Occipital lobe (tissue), 2 donors: ENCODE measurements around the gene FPR3. TPM values are rescaled to one million over a fixed set of nuclear protein-coding genes. Genes with fewer than 3 reads are reported as not detected.
"Not testable (repeated sequence)": the region's sequence is repeated elsewhere in the genome, so short reads cannot be mapped to it uniquely, and the experiment has no call there.

Experiments
- DNase-seq: peaks from one replicate; lab custom pipeline; 2025; lab: John Stamatoyannopoulos, UW
- total RNA-seq: library from RNA; depleted of rRNA; stranded (reverse); fragments of >200 nt; gene quantifications from one replicate; pipeline ENCODE4 v1.2.3, GENCODE V29; 2014

FPR3 gene, protein sequence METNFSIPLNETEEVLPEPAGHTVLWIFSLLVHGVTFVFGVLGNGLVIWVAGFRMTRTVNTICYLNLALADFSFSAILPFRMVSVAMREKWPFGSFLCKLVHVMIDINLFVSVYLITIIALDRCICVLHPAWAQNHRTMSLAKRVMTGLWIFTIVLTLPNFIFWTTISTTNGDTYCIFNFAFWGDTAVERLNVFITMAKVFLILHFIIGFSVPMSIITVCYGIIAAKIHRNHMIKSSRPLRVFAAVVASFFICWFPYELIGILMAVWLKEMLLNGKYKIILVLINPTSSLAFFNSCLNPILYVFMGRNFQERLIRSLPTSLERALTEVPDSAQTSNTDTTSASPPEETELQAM
- 0.31 TPM for total RNA-seq

DNA sequence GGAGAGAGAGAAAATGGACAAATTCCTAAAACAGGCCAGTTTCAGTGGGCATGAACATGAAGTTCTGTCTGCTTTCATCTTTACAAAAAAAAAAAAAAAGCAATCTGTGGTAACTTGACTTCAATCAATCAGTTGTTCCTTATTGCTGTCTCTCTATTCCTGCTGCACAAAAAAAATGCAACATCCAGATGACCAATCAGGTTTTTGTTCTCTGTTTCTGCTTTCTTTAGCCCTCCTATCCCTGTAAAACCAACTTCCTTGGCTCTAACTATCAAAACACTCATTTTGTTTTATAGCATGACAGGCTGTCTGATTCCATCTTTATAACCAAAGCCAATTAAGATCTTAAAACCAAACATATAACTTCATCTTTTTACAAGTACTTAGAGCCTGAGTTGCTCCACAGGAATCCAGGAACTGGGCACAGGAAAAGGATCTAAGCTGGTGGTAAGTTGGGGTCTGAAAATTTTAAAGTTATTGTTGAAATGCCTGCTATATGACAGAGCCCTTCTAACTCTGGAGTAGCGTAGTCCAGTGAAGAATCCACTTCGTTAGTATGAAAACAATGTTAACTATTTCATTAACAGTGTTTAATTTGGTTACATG, at the start of gene FPR3:
FPR3 (plus strand) TSS at position 273 of the 606 bp plus-strand sequence. CDS start 28,592 bp downstream, outside the sequence.
- no peak for DNase-seq

DNA sequence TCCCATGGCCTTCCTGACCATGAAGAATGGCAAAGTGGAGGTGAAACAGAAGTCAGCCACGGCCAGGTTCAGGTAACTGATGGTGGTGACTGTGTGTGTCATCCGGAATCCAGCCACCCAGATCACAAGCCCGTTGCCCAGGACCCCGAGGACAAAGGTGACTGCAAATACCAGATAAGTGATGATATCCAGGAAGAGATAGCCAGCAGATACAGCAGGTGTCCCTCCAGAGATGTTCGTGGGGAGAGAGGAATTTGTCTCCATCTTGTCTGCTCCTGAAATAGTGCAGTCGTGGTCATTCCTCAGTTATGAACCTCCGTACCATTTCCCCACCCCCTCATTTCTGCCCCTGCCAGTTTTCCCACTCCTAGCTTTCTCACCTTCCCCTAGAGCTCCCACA, 48.2 kb upstream of the FPR3 start:
- no peak for DNase-seq

DNA sequence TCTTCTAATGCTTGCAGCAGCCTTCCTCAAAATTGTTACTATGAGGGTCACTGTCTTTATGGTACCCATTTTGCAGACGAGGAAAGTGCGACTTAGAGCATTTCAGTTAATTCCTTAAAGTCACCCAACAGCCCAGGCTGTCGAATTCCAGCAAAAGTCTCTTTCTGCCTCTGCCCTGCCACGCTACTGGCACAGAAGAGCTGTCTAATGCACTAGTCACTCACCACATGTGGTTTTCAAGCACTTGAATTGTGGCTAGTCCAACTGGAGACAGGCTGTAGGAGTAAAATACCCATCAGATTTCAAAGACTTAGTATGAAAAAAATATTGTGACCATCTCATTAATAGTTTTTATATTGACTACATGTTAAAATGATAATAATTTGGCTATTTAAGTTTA, 45.0 kb upstream of the FPR3 start:
- DNase-seq, result no peak

DNA sequence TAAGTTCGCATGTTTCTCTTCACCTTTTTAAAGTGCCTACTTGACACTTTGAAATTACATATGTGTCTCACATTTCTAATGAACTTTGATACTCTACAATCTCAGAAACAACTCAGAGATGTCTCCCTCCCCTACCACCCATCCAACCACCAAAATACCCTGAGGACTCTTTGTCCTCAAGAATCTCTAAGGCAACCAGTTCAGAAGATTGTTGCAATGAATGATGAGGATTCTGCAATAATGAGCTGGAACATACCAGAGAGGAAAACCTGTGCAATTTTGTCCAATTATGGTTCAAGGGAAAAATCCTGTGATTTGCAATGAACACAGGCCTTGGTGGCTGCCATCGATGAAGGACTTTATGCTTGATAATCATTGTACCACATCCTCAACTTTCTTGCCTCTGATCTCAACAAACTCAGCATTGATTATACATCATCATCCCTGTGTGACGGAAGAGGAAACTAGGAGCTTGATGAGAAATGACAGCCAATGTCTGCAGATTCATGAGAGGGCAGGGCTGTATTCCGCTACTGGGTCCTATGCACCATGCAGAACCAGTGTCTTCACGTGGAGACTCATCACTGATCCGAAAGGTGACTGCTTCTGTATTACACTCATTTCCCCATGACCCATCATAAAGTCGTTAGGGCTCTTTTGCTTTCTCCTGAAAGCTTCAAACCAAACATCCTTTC, 44.4 kb upstream of the FPR3 start:
- no peak for DNase-seq

DNA sequence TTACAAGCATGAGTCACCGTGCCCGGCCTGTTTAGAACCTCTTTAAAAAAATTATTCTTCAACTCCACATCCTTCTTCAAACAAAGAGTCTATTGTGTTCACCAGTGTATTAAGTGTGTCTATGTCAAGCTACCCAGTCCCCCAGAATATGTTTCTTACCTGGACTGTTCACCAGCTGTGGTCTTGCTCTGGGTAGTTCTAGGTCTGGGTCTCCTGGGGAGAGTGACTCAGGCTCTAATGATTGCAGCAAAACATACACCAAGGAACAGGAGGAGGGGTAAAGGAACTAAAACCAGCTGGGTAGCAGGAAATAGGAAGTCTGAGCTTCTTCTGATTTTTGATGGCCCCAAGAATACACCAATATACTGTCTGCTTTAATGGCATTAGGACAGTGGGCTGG, 43.3 kb upstream of the FPR3 start, which contains the start of gene FPR1:
FPR1 (minus strand) TSS at position 224 of the 400 bp plus-strand sequence. CDS start 4,884 bp downstream, outside the sequence.
- DNase-seq, result no peak

DNA sequence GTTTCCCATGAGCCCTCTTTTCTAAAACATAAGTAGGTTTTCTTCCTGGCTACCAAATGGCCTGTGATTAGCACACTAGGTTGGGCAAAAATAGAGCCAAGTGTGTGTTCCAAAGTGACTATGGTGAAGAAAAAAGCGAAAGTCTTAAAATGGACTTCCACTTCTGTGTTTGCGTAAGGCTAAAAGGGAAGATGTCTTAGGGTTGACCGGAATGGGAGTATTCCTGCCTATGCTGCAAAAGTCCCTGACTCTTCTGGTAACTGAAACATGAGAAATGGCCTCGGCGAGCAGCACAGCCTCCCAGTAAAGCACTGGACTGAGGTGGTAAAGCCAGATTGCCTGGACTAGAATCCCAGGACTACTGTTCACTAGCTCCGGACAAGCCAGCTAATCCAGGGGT, 40.8 kb upstream of the FPR3 start:
- no peak for DNase-seq

DNA sequence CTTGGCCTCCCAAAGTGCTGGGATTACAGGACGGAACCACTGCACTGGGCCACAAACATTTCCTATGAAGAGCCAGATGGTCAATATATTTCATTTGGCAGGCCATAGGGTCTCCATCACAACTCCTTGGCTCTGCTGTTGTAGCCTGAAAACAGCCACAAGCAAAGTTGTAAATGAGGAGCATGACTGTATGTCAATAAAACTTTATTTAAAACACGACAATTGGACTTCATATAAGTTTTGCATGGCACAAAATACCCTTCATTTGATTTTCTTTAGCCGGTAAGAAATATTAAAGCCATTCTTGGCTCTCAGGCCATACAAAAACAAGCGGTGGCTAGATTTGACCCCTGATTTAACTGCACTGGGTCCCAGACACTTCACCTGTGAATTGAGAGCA, 40.2 kb upstream of the FPR3 start:
- DNase-seq, result no peak

DNA sequence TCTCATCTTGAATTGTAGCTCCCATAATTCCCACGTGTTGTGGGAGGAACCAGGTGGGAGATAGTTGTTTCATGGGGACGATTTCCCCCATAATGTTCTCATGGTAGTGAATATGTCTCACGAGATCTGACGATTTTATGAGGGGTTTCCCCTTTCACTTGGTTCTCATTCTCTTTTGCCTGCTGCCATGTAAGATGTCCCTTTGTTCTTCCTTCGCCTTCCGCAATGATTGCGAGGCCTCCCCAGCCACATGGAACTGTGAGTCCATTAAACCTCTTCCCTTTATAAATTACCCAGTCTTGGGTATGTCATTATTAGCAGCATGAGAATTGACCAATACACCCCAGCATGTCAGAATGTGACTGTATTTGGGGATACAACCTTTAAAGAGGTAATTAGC, 39.4 kb upstream of the FPR3 start:
- no peak for DNase-seq

DNA sequence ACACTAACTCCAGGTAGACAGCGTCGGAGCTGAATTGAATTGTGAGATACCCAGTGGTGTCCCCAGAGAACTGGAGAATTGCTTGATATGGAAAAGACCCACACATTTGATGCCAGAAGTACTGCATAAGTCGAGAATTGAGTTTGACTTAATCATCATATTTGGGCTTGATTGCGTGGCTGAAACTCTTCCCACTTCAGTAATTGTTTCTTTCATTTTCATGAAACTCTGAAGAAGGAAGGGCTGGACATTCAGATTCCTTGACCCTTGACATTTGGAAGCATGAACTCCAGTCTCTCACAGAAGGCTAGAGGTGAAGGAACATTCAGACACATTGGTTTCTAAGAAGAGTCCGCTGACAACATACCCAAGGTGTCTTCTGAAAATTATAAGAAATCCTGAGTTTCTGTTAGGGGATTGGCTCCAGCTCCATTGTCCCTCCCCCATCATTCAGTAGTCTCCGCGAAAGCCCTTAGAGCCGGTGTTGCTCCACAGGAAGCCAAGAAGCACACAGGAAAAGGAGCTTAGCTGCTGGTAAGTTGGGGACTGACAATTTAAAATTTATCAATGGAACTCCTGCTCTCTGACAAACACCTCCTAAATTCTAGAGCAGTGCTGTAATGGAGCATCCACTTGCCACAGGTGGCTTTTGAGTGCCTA, 34.1 kb upstream of the FPR3 start, which contains the start of gene FPR2:
FPR2 (plus strand) TSS at position 484 of the 660 bp plus-strand sequence. CDS start 7,479 bp downstream, outside the sequence.
- no peak for DNase-seq

DNA sequence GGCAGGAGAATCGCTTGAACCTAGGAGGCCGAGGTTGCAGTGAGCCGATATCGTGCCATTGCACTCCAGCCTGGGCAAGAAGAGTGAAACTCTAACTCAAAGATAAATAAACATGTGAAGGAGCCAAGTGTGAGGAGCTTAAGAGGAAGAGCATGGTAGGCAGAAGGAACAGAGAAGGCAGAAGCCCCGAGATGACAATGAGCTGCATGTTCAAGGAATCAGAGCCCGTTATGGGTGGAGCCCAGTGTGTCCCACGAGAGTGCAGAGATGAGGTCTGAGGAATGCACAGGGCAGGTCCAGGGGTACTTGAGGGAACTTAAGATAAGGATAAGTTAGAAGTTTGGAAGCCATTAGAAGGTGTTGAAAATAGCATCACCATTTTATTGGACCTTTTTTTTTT, 33.3 kb upstream of the FPR3 start:
- DNase-seq, result no peak

DNA sequence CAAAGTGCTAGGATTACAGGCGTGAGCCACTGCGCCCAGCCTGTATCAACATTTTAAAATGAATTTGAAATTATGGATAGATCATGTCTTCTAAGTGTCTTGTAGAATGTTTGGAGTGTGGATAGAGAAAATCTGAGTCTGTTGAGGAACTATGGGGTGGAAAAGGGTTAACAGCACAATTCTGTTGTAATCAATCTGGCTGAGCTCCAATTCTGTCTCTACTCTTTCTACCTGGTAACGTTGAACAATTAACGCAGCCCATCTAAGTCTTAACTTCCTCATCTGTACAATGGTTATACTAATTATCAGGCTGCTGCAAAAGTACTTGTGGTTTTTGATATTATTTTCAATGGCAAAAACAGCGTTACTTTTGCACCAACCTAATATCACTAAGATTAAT, 29.9 kb upstream of the FPR3 start:
- no peak for DNase-seq

DNA sequence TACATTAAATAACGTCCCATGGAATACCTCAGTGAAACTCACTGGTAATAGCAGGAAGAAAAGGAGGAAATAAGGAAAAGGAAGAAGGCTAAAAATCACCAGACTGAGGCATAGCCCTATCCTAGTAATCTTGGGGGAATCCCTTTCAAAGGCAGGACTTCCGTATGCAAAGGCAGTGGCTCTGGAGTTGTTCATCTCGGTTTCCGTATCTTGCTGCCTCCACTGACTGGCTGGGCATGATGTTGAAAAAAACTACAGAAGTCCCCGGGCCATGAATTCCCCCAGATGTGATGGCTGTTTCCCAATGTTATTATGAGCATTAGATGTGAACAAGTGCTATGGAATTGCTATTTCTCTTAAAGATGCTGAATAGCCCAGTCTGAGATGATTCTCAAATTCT, 28.5 kb upstream of the FPR3 start:
- no peak for DNase-seq

DNA sequence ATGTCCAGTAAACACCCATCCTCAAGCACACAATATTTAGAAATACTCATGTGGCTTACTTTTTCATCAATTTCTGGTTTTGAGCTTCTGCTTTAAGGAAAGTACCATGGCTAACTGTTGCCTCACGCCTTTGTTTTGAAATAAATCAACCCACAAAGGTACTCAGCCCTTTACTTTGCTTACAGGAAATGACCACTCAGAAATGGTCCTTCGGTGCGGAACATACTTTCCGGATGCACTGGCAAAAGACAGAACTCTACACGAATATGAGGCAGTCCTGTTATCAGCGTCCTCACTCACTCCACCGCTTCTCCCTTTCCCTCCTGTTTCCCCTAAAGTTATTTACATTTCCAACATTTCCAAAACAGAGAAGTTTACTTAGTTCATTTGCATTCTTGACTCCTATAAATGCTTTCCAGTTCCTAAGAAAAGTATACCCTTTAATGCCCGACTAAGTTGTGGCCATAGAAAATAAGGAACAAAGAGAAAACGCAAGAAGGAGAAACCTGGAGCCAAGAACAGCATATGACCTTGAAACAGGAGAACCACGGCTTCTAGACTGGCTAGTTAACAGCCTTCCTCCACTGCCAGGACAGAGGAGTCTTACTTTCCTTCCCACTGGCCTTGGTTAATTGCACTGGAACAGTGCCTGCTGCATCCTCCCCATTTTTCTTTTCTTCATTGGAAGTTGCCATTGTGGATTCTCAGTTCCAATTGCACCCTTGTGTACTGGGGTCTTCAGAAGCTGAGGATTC, 23.4 kb upstream of the FPR3 start:
- no peak for DNase-seq

DNA sequence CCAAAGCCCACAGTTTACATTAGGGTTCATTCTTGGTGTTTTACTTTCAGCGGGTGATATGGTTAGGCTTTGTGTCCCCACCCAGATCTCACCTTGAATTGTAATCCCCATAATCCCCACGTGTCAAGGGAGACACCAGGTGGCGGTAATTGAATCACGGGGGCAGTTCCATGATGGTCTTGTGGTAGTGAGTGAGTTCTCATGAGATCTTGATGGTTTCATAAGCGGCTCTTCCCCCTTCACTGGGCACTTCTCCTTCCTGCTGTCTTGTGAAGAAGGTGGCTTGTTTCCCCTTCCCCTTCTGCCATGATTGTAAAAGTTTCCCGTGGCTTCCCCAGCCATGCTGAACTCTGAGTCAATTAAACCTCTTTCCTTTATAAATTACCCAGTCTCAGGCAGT, 22.0 kb upstream of the FPR3 start:
- no peak for DNase-seq

DNA sequence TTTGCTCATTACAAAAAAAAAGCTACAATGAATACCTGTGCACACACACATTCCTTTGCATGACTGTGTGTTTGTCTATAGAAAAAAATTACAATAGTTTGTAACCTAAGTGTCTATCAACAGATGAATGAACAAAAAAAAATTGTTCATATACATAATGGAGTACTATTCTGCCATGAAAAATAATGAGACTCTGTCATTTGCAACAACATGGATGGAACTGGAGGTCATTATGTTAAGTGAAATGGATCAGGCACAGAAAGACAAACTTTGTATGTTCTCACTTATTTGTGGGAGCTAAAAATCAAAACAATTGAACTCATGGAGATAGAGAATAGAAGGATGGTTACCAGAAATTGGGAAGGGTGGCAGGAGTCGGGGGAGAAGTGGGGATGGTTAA, 18.4 kb upstream of the FPR3 start:
- not testable (repeated sequence) for DNase-seq

DNA sequence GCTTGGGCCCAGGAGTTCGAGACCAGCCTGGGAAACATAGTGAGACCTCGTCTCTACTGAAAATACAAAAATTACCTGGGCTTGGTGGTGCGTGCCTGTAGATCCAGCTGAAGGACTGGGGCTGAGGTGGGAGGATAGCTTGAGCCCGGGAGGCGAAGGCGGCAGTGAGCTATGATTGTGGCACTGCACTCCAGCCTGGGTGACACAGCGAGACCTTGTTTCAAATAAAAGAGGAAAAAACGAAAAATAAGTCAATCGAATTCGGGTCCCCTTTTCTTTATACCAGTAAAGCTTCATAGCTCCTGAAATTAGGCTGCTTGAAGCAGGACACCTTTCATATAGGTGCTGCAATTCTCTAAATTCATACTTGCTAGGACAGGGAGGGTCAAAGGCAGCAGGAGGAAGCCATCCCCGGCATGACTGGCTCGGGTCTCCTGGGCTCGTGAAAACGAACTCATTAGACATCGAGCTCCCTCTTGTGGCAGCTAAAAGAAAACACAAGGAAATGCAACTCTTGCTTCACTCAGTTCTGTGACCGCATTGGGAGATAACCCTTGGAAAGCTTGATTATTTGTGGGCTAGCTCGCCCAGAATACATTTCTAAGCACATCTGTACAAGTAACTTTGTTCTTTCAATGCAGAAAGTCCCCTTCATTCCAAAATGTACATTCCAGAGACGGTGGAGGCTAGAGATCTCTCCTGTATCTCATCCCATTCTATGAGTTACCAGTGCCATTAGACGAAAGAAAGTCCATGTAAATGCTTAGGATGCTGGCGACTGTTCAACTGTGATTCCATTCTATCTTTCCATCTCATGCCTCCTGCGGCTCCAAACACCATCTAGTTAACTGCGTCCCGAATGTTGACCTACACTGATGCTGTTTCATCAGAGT, 17.1 kb upstream of the FPR3 start:
- peak; percentile 25 for DNase-seq

DNA sequence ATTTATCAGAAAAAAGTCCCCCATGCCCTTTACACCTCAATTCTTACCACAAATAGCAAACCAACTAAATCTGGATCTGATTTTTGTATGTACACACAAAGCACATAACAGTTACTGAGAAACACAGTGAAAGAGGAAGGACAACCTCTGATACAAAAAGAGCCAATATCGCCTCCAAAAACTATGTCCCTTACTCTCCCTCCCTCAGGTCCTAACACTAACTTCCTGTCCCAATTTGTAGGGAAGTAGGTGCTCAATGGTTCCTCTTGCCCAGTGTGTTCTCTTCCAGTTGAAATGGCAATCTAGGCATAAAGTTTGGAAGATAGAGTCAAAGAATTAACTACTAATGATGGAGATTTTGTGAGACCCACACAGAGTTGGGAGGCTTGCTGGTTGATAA, 15.8 kb upstream of the FPR3 start:
- DNase-seq, result no peak

DNA sequence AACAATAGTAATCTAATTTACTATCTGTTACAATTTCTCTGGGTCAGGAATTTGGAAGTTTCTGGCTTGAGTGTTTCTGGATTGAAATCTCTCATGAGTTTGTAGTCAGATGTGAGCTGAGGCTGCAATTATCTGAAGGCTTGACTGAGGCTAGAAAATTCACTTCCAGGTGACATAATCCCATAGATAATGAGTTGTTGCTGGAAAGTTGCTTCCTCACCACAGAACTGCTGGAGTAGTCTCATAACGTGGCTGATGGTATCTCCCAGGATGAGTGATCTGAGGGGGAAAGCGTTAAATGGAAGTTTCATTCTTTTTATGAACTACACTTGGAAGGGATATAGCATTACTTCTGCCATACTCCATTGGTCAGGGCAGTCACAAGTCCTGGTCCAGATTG, 15.3 kb upstream of the FPR3 start:
- DNase-seq, result no peak

DNA sequence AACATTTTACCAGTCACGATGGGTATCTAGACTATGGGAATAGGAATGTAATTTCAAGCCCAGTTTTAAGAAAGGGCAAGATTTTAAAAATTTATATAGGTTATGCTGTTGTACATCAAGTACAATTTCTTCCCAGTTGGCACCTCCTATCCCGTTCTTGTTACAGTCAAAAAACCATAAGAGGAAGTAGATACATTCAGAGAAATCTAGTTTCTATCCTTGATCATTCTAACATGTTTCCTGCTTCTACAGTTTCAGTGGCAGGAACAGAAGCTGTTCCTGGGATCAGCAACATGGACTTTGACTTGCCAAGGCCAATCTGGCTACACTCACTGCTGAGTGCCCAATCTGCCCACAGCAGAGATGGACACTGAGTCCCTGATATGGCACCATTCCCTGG, 14.7 kb upstream of the FPR3 start:
- no peak for DNase-seq

DNA sequence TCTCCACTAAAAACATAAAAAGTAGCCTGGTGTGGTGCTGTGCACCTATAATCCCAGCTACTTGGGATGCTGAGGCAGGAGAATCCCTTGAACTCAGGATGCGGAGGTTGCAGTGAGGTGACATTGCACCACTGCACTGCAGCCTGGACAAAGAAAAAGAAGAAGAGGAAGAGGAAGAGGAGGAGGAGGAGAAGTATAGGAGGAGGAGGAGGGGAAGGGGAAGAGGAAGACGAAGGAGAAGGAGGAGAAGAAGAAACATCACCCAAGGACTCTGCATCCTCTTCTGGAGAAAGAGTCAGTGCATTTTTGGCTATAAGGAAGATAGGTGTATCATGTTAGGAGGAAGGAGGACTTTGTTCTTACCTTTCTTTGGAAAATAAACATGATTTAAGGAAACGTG, 13.0 kb upstream of the FPR3 start:
- DNase-seq, result no peak
